Panc1 (cell line): ENCODE results near the gene CYB561D1.

Experiments
- POLR2AphosphoS5 ChIP-seq: IDR thresholded peaks from 2 replicates; pipeline ENCODE4 v1.6.1; 2012; ENCODE audit warnings: mild to moderate bottlenecking, low read depth, low read length, moderate library complexity
- REST ChIP-seq, 2 experiments: IDR thresholded peaks; 2 replicates each; pipeline ENCODE4 v1.6.1; 2011 to 2012; ENCODE audit warnings: low read depth in 2 of 2, control low read depth in 1 of 2, low read length in 1 of 2, mild to moderate bottlenecking in 1 of 2, moderate library complexity in 1 of 2; ENCODE audit not compliant: insufficient read depth in 1 of 2
- SIN3A ChIP-seq: IDR thresholded peaks from 2 replicates; pipeline ENCODE4 v1.6.1; 2012; ENCODE audit warnings: low read depth, mild to moderate bottlenecking, low read length, moderate library complexity, borderline replicate concordance; ENCODE audit not compliant: insufficient read depth
- TCF7L2 ChIP-seq: IDR thresholded peaks from 2 replicates; pipeline ENCODE4 v1.6.1; 2011; ENCODE audit warnings: mild to moderate bottlenecking, low read depth, low read length, inconsistent platforms
- TF ChIP-seq, protein P1 (sequence below): fragments of 450-650 bp; IDR thresholded peaks from 2 replicates; pipeline ENCODE4 v1.5.1; 2017; ENCODE audit warnings: mild to moderate bottlenecking

DNA sequence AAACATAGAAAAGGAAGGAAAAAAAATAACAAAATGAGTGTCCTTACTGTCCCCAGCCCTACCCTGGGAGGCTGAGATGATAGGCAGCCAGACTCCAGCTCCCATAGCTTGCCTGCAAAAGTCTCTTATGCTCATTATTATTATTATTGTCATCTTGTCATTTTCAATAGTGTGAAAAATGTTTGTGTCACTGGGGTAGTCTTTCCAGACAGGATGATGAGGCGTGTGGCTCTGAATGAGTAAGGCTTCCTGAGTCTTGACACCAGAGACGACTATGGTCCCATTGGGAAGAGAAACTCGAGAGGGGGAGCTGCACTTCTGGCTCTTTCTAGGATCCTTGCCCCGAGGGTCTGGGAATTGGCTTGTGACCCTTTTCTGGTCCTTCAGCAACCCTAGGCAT is 1.1 kb upstream of the CYB561D1 start:
- TF ChIP-seq, protein P1, sequence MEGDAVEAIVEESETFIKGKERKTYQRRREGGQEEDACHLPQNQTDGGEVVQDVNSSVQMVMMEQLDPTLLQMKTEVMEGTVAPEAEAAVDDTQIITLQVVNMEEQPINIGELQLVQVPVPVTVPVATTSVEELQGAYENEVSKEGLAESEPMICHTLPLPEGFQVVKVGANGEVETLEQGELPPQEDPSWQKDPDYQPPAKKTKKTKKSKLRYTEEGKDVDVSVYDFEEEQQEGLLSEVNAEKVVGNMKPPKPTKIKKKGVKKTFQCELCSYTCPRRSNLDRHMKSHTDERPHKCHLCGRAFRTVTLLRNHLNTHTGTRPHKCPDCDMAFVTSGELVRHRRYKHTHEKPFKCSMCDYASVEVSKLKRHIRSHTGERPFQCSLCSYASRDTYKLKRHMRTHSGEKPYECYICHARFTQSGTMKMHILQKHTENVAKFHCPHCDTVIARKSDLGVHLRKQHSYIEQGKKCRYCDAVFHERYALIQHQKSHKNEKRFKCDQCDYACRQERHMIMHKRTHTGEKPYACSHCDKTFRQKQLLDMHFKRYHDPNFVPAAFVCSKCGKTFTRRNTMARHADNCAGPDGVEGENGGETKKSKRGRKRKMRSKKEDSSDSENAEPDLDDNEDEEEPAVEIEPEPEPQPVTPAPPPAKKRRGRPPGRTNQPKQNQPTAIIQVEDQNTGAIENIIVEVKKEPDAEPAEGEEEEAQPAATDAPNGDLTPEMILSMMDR: no peak
- TF ChIP-seq SIN3A (no peak), TCF7L2 (no peak), POLR2AphosphoS5 (no peak), REST (IDR thresholded peaks at IDR 0.05; ENCODE audit: insufficient read depth in 1 of 2, low read depth in 2 of 2, low read length in 1 of 2) (no peak)
